ENCODE data around the gene MED13L.

DNA sequence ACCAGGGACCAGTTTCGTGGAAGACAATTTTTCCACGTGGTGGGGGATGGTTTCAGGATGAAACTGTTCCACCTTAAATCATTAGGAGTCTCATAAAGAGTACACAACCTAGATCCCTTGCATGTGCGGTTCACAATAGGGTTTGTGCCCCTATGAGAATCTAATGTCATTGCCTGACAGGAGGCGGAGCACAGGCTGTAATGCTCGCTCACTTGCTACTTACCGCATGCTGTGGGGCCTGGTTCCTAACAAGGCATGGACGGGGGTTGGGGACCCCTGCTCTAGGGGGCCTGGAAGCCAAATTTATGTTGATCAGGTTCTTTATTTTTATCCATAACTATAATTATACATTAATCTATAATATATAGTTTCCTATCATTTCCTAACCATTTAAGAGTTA lies 315.3 kb downstream of the MED13L start:
- TF ChIP-seq, protein P1, sequence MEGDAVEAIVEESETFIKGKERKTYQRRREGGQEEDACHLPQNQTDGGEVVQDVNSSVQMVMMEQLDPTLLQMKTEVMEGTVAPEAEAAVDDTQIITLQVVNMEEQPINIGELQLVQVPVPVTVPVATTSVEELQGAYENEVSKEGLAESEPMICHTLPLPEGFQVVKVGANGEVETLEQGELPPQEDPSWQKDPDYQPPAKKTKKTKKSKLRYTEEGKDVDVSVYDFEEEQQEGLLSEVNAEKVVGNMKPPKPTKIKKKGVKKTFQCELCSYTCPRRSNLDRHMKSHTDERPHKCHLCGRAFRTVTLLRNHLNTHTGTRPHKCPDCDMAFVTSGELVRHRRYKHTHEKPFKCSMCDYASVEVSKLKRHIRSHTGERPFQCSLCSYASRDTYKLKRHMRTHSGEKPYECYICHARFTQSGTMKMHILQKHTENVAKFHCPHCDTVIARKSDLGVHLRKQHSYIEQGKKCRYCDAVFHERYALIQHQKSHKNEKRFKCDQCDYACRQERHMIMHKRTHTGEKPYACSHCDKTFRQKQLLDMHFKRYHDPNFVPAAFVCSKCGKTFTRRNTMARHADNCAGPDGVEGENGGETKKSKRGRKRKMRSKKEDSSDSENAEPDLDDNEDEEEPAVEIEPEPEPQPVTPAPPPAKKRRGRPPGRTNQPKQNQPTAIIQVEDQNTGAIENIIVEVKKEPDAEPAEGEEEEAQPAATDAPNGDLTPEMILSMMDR (optimal IDR thresholded peaks at IDR 0.05 in 1 of 3, IDR thresholded peaks at IDR 0.05 in 1 of 3, conservative IDR thresholded peaks at IDR 0.05 in 1 of 3; ENCODE audit: extremely low read depth in 1 of 3, insufficient read depth in 2 of 3, low read length in 3 of 3): no peak
- TF ChIP-seq EZH2 (IDR thresholded peaks at IDR 0.05; ENCODE audit: low read length): no peak

Measured in keratinocyte (primary cell).